IMR-90 (cell line): ENCODE results near the gene HNRNPR. TPM values are rescaled to one million over a fixed set of nuclear protein-coding genes. Genes with fewer than 3 reads are reported as not detected.

Experiments used
- ATAC-seq: fragments of 200-7000 bp; cut with Tn5 transposase; 2 replicates; pipeline ENCODE4 v1.9.1; 2020; ENCODE audit warnings: low read depth, mild to moderate bottlenecking, moderate library complexity
- BruUV-seq: library from RNA; stranded (reverse); fragments of 400-500 nt; replicated peaks from 2 replicates; lab custom pipeline; 2021; lab: Mats Ljungman, UMichigan
- CTCF ChIA-PET: fragments of 300-600 bp; formaldehyde crosslinking; extraction: SDS; loops from one replicate; lab custom pipeline; 2021; ENCODE audit warnings: antibody characterized with exemption; lab: Yijun Ruan, JAX
- POLR2A ChIA-PET: fragments of 300-600 bp; sonication (Branson Sonifier 250); formaldehyde crosslinking; loops from one replicate; lab custom pipeline; 2022; ENCODE audit warnings: antibody characterized with exemption; ENCODE audit not compliant: unreplicated experiment; lab: Charles Lee
- DNase-seq: peaks from one replicate; pipeline ENCODE4 v3.0.0; 2013
- H2AFZ ChIP-seq: replicated peaks from 2 replicates; pipeline ENCODE3; 2013; ENCODE audit warnings: low read length, mild to moderate bottlenecking; ENCODE audit not compliant: poor library complexity
- H2AK5ac ChIP-seq: 2 replicates; pipeline ENCODE4 v1.6.1; 2013; ENCODE audit warnings: low read depth, low read length, inconsistent platforms
- H2AK9ac ChIP-seq: replicated peaks from 2 replicates; pipeline ENCODE3; 2013; ENCODE audit warnings: mild to moderate bottlenecking, low read depth, low read length, moderate library complexity; ENCODE audit not compliant: poor library complexity
- H2BK120ac ChIP-seq: 2 replicates; pipeline ENCODE4 v1.6.1; 2013; ENCODE audit warnings: low read depth, low read length, inconsistent platforms
- H2BK15ac ChIP-seq: 3 replicates; pipeline ENCODE4 v1.6.1; 2013; ENCODE audit warnings: low read depth, low read length, inconsistent platforms
- H2BK20ac ChIP-seq: 2 replicates; pipeline ENCODE4 v1.6.1; 2013; ENCODE audit warnings: low read depth, mild to moderate bottlenecking, inconsistent platforms, low read length, moderate library complexity
- H2BK5ac ChIP-seq: 2 replicates; pipeline ENCODE4 v1.6.1; 2013; ENCODE audit warnings: mild to moderate bottlenecking, low read depth, low read length, inconsistent platforms; ENCODE audit not compliant: poor library complexity, severe bottlenecking
- H3K14ac ChIP-seq: replicated peaks from 2 replicates; pipeline ENCODE4 v1.6.1; 2013; ENCODE audit warnings: low read depth, low read length, inconsistent platforms
- H3K18ac ChIP-seq: 2 replicates; pipeline ENCODE4 v1.6.1; 2013; ENCODE audit warnings: low read depth, low read length, control low read depth
- H3K23ac ChIP-seq: 2 replicates; pipeline ENCODE4 v1.6.1; 2013; ENCODE audit warnings: low read depth, low read length, inconsistent platforms
- H3K27ac ChIP-seq: 2 replicates; pipeline ENCODE4 v1.5.1; 2013; ENCODE audit warnings: mild to moderate bottlenecking, control low read depth, low read length; ENCODE audit not compliant: insufficient read depth
- H3K27me3 ChIP-seq: 2 replicates; pipeline ENCODE4 v1.6.1; 2013; ENCODE audit warnings: low read length; ENCODE audit not compliant: control insufficient read depth, insufficient read depth
- H3K36me3 ChIP-seq: 2 replicates; pipeline ENCODE4 v1.6.1; 2013; ENCODE audit warnings: low read length, mixed read lengths; ENCODE audit not compliant: control insufficient read depth, insufficient read depth
- H3K4ac ChIP-seq: 2 replicates; pipeline ENCODE4 v1.6.1; 2013; ENCODE audit warnings: low read depth, low read length, inconsistent platforms
- H3K4me1 ChIP-seq: 2 replicates; pipeline ENCODE4 v1.6.1; 2013; ENCODE audit warnings: low read length, mixed read lengths; ENCODE audit not compliant: control insufficient read depth, insufficient read depth
- H3K4me2 ChIP-seq: 2 replicates; pipeline ENCODE4 v1.6.1; 2013; ENCODE audit warnings: low read depth, mild to moderate bottlenecking, control low read depth, low read length, moderate library complexity
- H3K4me3 ChIP-seq: 2 replicates; pipeline ENCODE4 v1.5.1; 2013; ENCODE audit warnings: low read depth, mild to moderate bottlenecking, control low read depth, low read length, moderate library complexity; ENCODE audit not compliant: insufficient read depth
- H3K56ac ChIP-seq: 2 replicates; pipeline ENCODE4 v1.6.1; 2013; ENCODE audit warnings: low read length, inconsistent platforms; ENCODE audit not compliant: insufficient read depth; ENCODE audit errors: extremely low read depth
- H3K79me1 ChIP-seq, 2 experiments: 2 replicates each; pipeline ENCODE4 v1.6.1; 2013; ENCODE audit warnings: low read length in 2 of 2, inconsistent platforms in 1 of 2, low read depth in 1 of 2
- H3K9ac ChIP-seq: 2 replicates; pipeline ENCODE4 v1.6.1; 2013; ENCODE audit warnings: low read depth, low read length, control low read depth
- H3K9me1 ChIP-seq: 2 replicates; pipeline ENCODE4 v1.6.1; 2013; ENCODE audit warnings: low read length, inconsistent platforms; ENCODE audit not compliant: insufficient read depth
- H3K9me3 ChIP-seq: 2 replicates; pipeline ENCODE4 v1.6.1; 2013; ENCODE audit warnings: low read length; ENCODE audit not compliant: control insufficient read depth, insufficient read depth
- H4K20me1 ChIP-seq: 2 replicates; pipeline ENCODE4 v1.6.1; 2013; ENCODE audit warnings: low read length, inconsistent platforms; ENCODE audit not compliant: insufficient read depth
- H4K5ac ChIP-seq: 2 replicates; pipeline ENCODE4 v1.6.1; 2013; ENCODE audit warnings: mild to moderate bottlenecking, low read depth, low read length, control low read depth
- H4K8ac ChIP-seq, 2 experiments: 2 replicates each; pipeline ENCODE4 v1.6.1; 2013; ENCODE audit warnings: low read depth in 2 of 2, low read length in 2 of 2, control low read depth in 1 of 2, inconsistent platforms in 1 of 2
- H4K91ac ChIP-seq: 2 replicates; pipeline ENCODE4 v1.6.1; 2013; ENCODE audit warnings: low read depth, low read length, inconsistent platforms; ENCODE audit not compliant: insufficient read depth
- BHLHE40 ChIP-seq: fragments of 150-350 bp; IDR thresholded peaks from 2 replicates; pipeline ENCODE4 v1.6.1; 2016; ENCODE audit warnings: mild to moderate bottlenecking, low read depth, low read length
- CEBPB ChIP-seq: IDR thresholded peaks from 2 replicates; pipeline ENCODE4 v1.6.1; 2012; ENCODE audit warnings: low read depth, low read length, improper control_type of control experiment
- CHD1 ChIP-seq: IDR thresholded peaks from 2 replicates; pipeline ENCODE4 v1.6.1; 2012; ENCODE audit warnings: low read depth, low read length, improper control_type of control experiment
- CTCF ChIP-seq: conservative IDR thresholded peaks from 2 replicates; pipeline ENCODE4 v1.5.1; 2012; ENCODE audit warnings: mild to moderate bottlenecking, low read depth, low read length, improper control_type of control experiment
- ELK1 ChIP-seq: fragments of 150-350 bp; IDR thresholded peaks from 2 replicates; pipeline ENCODE4 v1.6.1; 2016; ENCODE audit warnings: low read depth, mild to moderate bottlenecking, low read length, moderate library complexity, borderline replicate concordance
- FOS ChIP-seq: fragments of 150-350 bp; IDR thresholded peaks from 2 replicates; pipeline ENCODE4 v1.6.1; 2016; ENCODE audit warnings: low read depth, low read length
- MAFK ChIP-seq: IDR thresholded peaks from 2 replicates; pipeline ENCODE4 v1.6.1; 2012; ENCODE audit warnings: low read depth, low read length, improper control_type of control experiment
- MAZ ChIP-seq: IDR thresholded peaks from 2 replicates; pipeline ENCODE4 v1.6.1; 2012; ENCODE audit warnings: low read depth, mild to moderate bottlenecking, low read length, improper control_type of control experiment, moderate library complexity, borderline replicate concordance
- MXI1 ChIP-seq: IDR thresholded peaks from 2 replicates; pipeline ENCODE4 v1.6.1; 2012; ENCODE audit warnings: low read depth, mild to moderate bottlenecking, low read length, moderate library complexity, borderline replicate concordance
- NFE2L2 ChIP-seq: fragments of 150-350 bp; IDR thresholded peaks from 2 replicates; pipeline ENCODE4 v1.6.1; 2016; ENCODE audit warnings: low read depth, mild to moderate bottlenecking, low read length
- POLR2A ChIP-seq: IDR thresholded peaks from 2 replicates; pipeline ENCODE4 v1.6.1; 2012; ENCODE audit warnings: mild to moderate bottlenecking, low read depth, low read length
- RAD21 ChIP-seq: IDR thresholded peaks from 2 replicates; pipeline ENCODE4 v1.6.1; 2012; ENCODE audit warnings: low read length, improper control_type of control experiment
- RCOR1 ChIP-seq: IDR thresholded peaks from 2 replicates; pipeline ENCODE4 v1.6.1; 2012; ENCODE audit warnings: mild to moderate bottlenecking, low read length, improper control_type of control experiment; ENCODE audit not compliant: insufficient replicate concordance
- RFX5 ChIP-seq: IDR thresholded peaks from 2 replicates; pipeline ENCODE4 v1.8.0; 2012; ENCODE audit warnings: low read depth, mild to moderate bottlenecking, low read length, moderate library complexity
- SMC3 ChIP-seq: fragments of 150-350 bp; IDR thresholded peaks from 2 replicates; pipeline ENCODE4 v1.6.1; 2016; ENCODE audit warnings: low read depth, mild to moderate bottlenecking, antibody characterized with exemption, low read length, moderate library complexity
- USF2 ChIP-seq: fragments of 150-350 bp; IDR thresholded peaks from 2 replicates; pipeline ENCODE4 v1.6.1; 2017; ENCODE audit warnings: mild to moderate bottlenecking, antibody characterized with exemption, low read length, low read depth
- WGBS, 2 experiments: methylation state at CpG; one replicate each; pipeline versions ENCODE4 v1.1.5 to v1.1.7; 2013; ENCODE audit warnings: missing lambda C conversion rate in 2 of 2; ENCODE audit not compliant: insufficient read length in 1 of 2; ENCODE audit errors: extremely low coverage in 2 of 2; 5-methylcytosine and 5-hydroxymethylcytosine counted together
- dilution Hi-C: fragments of 300-500 bp; cut with HindIII; formaldehyde crosslinking; loops from one replicate; pipeline ENCODE4 v1.14.3; 2018; ENCODE audit warnings: low sequenced_read_pairs; ENCODE audit not compliant: unreplicated experiment
- in situ Hi-C: fragments of 300-500 bp; cut with MboI; formaldehyde crosslinking; loops from 3 replicates; pipeline ENCODE4 v1.14.3; 2019; ENCODE audit warnings: low sequenced_read_pairs, inconsistent platforms, mixed read lengths
- intact Hi-C: fragments of 100-400 bp; cut with micrococcal nuclease; formaldehyde crosslinking; loops from 2 replicates; pipeline ENCODE4 v1.10.0; 2022
- polyA plus RNA-seq, 3 experiments: library from polyadenylated mRNA; depleted of rRNA; stranded (reverse); fragments of >200 nt; gene quantifications; 2 replicates each; pipeline ENCODE4 v1.2.3, GENCODE V29; 2012; ENCODE audit warnings: low replicate concordance in 1 of 3
- total RNA-seq: library from RNA; depleted of rRNA; stranded (reverse); fragments of >200 nt; gene quantifications from 2 replicates; pipeline ENCODE4 v1.2.3, GENCODE V29; 2012

HNRNPR gene
- total and polyA plus RNA-seq, 2 of the 4 experiments (the other 2 are of a cell fraction) = 99.7 to 111 TPM

GRCh38 chr1:23344987-23345472 is 946 bp upstream of the HNRNPR start:
- WGBS, 2 experiments = 50% methylated on average over 1 of the region's 8 CpGs; no CpG with 5 or more reads in 1 of the 2 experiments
- no peak for DNase-seq
- Histone ChIP-seq H2BK120ac (peak overlapping the region; percentile 64), H3K79me1 (no peaks in the 10 kb centered on the region), H3K14ac (peak overlapping the region; percentile 81), H3K27me3 (no peaks in the 10 kb centered on the region), H2AFZ (peak overlapping the region; percentile 88), H3K4me1 (peaks cover 2% of the 10 kb centered on the region; the same call in 1 of the 2 replicates), H4K5ac (peak overlapping the region; percentile 89), H3K9ac (peak overlapping the region; percentile 98), H3K23ac (peak overlapping the region; percentile 71), H2BK15ac (peak overlapping the region; percentile 45; the same call in 2 of the 3 replicates), H2BK5ac (peak overlapping the region; percentile 90), H2BK20ac (peak overlapping the region; percentile 8; the same call in 1 of the 2 replicates), H4K91ac (peak overlapping the region; percentile 93), H4K20me1 (peaks cover 32% of the 10 kb centered on the region), H3K18ac (peak overlapping the region; percentile 94), H3K36me3 (no peaks in the 10 kb centered on the region), H3K27ac (peak overlapping the region; percentile 95), H2AK5ac (peak overlapping the region; percentile 82), H3K4me2 (peak overlapping the region; percentile 84), H4K8ac (peak overlapping the region; percentile 82 to 96), H3K4ac (peak overlapping the region; percentile 95), H3K9me1 (no peaks in the 10 kb centered on the region), H3K4me3 (peak overlapping the region; percentile 54), H2AK9ac (peak overlapping the region; percentile 20), H3K56ac (peak overlapping the region; percentile 97), H3K9me3 (no peaks in the 10 kb centered on the region)
- TF ChIP-seq CTCF = no peak
- TF ChIP-seq SMC3 = no peak
- TF ChIP-seq POLR2A = no peak
- TF ChIP-seq ELK1 = no peak
- TF ChIP-seq RAD21 = no peak
- TF ChIP-seq NFE2L2 = no peak
- TF ChIP-seq BHLHE40 = no peak
- TF ChIP-seq FOS = no peak
- TF ChIP-seq CEBPB = no peak
- no peak for TF ChIP-seq RFX5
- no peak for TF ChIP-seq USF2
- TF ChIP-seq MXI1 = no peak
- TF ChIP-seq RCOR1 = no peak
- no peak for TF ChIP-seq MAFK
- no peak for TF ChIP-seq MAZ
- TF ChIP-seq CHD1 = no peak
- intact Hi-C loops = loop anchor here (1.0 to 5.0 kb wide), 4 partner anchors 23 to 187 kb away; partner anchors contain the start of genes ASAP3 and E2F2
- CTCF ChIA-PET = interaction anchor here (0.9 to 1.6 kb wide), 2 partner anchors 9 to 59 kb away, joined by 6 read pairs; no protein-coding TSS in a partner anchor
- BruUV-seq = no TSS peak
- in situ Hi-C loops = no loop called here
- dilution Hi-C loops = no loop called here
- POLR2A ChIA-PET = no interaction called here
- no peak for ATAC-seq
